ENCODE results near the gene MCIDAS.

MCIDAS gene

DNA sequence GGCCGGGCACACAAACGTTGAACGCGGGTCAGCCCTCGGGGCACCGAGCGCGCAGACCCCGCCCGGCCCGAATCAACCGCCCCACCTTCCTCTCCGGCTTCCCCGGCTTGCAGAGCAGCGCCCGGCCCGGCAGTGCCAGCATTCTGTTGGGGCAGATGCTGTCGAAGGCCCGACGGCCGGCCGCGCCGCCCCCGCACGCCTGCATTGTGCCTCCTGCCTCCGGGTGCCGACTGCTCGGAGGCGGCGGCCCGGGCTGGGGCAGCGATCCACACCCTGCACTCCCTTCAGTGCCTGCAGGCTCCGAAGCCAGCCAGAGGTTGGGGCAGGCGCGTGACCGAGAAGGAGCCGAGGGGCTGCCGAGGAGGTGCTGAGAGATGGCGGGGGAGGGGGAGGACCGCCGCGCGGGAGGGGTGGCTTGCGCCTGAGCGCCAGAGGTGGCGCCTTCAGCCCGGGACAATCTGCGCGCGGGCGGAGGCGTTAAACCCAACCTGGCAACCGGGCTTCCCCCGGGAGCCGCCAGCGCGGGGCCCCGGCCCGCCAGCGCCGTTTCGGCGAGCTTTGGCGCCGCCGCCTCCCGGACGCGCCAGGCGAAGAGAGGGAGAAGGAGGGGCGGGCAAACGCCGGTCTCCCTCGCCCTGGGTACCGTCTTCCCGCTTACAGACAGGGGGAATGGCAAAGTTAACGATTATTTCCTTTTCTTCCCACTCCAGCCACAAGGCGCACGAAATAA is at the start of gene MCIDAS:
Gene MCIDAS, minus strand, starts transcription at position 382 of the 730 bp plus-strand sequence. Its CDS starts 177 bp downstream, at position 205.
- no peak for DNase-seq

DNA sequence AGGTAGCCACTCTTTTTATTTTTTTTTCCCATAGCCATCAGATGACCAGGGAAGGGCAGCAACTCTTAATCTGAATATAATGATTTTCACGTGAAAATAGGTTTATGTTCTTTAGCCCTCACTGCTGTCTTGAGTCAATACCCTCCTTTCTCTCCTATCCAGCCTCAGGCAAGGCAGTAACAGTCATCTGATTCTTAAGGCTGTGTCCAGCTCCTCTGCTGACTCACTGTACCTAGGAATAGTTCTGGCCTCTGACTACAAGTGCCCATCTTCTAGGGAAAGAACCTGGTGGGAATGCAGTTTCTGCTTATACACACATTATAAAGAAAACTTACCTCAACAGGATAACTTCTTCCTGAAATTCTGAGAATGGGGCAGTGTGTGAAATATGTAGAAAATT is 49.7 kb upstream of the MCIDAS start:
- no peak for DNase-seq

DNA sequence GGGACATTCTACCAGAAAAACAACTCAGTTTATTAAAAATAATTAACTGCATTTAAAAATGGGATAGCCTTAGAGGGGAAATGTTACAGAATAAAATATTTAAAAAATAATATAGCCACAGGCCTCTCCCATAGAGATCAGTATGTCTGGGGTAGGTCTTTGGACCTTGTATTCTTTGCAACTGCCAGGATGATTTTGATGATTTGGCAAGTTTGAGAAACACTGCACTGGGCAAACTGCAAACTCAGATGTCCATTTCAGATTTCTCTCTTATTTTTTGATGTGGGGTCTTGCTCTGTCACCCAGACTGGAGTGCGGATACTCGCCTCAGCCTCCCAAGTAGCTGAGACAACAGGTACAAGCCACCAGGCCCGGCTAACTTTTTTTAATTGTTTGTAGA is 31.2 kb upstream of the MCIDAS start:
- no peak for DNase-seq

DNA sequence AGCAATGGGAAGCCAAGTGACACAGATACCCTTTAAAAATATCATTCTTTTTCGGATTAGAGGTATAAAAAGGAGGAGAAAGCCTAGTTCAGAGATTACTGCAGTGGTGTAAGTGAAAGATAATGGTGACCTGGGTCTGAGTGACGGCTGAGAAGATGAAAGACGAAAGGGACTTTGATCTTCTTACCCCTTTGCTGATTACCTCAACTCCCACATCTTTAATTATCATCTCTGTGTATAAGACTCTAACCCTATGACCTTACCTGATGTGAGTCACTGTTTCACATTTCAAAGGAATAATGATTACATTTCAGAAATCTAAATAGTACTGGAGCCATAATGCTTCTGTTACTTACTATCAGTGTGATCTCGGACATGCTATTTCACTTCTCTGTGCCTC is 27.7 kb upstream of the MCIDAS start:
- DNase-seq = no peak

DNA sequence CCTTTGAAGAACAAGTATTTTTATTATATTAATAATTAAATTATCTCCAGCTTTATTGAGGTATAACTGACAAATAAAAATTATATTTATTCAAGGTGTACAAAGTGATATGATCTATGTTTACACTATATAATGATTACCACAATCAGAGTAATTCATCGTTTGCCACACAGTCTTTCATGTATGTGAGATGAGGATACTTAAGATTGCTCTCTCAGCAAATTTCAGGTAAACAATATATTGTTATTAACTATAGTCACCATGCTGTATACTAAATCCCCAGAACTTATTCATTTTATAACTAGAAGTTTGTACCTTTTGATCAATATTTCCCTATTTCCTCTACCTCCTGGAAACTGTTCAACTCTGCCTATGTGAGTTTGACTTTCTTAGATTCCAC is 22.9 kb upstream of the MCIDAS start:
- DNase-seq = no peak

DNA sequence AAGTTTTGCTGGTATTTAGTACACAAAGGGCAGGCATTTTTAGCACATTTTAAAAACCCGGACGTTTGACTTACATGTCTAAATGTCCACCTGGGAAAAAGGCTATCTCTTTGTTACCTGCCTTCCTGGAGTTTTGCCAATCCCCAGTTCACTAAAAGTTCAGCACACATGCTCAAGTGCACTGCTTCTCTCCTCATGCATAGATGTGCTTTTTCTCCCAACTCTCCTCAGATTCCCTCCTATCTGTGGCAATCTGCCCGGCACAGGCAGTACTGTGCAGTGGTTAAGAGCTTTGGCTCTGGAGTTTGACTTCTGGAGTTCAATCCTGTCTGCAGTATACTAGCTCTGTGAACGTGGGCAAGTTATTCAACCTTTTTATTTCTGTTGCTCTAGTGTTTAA is 14.6 kb upstream of the MCIDAS start:
- no peak for DNase-seq

DNA sequence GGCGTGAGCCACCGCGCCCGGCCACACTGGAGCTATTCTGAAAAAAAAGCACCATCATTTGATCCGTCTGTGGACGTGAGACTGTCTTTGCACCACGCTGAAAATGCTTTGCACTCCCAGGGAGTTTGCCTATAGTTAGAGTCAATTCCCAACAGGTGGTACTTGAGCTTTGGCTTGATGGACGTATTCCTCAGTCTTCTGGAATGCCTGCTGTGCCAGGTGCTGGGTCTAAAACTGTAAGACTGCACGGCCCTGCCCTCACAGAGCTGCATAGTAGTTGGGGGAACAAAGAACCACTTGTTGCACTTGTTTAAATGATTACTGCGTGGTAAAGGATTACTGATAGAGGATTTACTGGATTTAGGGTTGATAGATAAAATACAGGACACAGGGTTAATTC is 9.7 kb upstream of the MCIDAS start:
- DNase-seq = no peak

DNA sequence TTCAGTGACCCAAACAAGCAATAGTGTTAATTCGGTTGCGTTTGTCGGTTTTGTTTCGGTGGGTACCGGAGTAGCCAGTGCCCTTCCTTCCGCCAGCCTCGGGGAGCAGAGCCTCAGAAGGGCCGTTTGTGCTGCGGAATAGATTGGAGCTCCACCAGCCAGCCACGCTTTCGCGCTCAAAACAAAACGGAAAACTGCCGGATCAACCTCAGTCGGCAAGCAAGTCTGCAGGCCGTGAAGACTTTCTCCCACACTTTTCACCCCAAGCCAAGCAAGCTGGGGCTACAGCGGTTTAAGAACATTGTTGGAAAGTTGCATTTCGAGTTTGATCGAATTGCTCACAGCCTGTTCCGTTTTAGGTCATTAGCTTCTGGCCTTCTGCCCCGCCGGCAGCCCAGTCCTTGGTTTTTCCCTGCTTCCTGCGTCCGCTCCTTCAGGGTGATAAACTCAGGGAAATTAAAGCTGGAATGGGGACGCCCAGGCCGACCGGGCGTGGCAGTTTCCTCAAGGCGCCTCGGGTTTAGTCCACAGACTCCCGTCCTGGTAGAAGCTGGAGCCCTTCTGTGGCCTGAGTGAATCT is 7.1 kb upstream of the MCIDAS start:
- no peak for DNase-seq

DNA sequence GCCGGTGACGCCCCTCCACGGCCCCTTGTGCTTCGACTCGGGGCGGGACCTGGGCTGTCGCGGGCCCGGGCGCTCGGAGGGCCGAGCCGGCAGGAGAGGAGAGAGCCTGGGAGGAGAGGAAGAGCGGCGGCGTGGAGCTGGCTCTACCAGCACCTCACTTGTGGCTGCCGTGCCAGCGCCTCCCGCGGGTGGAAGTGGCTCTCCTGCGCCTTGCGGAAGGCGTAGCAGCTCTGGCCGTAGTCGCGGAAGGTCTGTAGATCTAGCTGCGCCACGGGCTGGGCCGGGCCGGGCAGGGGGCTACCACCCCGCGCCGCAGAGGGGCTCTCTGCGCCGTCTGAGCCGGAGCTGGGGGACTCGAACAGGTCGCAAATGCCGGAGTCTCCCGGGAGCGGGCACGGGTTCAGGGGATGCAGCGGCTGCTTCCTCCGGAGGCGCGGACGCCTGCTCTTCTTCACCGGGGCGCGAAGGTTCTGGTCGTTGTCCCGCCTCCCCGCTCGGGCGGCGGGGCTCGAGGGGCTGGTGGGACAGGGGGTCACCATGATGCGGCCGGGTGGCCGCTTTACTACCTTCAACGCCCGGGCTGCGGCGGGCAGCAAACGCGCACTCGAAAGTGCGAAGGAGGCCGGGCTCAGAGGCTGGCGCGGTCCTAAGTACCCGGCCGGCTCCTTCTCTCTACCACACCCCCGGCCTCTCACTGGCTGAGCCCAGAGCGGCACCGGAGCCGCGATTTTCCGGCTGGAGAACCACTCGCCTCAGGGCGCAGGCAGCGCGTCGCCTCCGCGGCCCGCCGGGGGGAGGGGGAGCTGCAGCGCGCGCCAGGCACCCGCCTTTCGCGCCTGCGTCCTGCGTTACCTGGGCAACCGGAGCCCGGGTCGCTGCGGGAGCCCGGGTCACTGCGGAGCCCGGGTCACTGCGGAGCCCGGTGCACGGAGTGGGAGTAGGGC is 6.1 kb upstream of the MCIDAS start, which contains the start of gene CCNO:
Gene CCNO, minus strand, starts transcription at position 624 of the 944 bp plus-strand sequence. Its CDS starts 85 bp downstream, at position 539.
- DNase-seq = peak; percentile 66

DNA sequence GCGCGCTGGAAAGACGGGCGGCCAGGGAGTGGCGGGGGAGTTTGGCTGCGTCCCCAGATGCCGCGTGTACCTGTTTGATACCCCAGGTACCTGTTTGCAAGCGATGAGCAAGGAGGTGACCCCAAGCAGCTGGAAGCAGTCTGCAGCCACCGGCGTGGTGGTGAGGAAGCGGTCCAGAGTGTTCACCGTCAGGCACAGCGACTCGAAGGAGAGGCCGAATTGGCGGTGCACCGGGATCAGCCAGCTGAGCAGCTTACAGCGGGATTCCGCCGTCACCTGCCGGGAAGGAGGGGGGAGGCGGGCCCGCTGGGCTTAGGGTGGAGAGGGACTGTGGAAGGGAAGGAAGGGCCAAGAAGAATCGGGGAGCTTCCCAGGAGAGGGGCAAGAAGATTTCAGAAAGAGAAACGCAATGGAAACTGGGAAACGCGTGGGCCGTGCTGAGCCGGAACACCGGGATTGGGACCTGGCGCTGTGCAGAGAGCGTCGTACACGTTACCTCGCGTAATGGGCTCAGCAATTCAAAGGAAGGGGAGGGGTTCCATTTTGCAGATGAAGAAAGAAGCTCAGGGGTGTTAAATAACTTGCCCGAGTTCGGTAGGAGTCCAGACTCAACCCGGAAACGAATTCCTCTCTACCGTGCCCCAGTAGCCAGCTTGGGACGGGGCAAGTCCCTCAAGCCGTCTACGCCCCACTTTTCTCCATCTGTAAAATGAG is 5.3 kb upstream of the MCIDAS start:
- no peak for DNase-seq

DNA sequence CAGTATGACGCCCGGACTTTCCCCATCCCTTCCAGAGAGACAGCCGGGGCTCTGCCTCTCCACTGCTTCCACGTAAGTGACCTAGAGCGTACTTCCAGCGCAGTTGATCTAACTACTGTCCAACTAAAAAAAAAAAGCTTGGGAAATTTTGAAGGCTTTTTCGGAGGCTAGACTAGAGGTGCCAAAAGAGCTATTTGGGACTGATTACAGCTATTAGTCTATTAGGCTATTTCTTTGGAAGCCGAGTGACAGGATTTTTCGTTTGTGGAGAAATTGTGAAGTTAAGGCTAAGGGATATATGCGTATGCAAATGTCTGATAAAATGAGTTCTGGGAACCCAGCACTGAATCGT is 4.8 kb upstream of the MCIDAS start:
- DNase-seq = no peak

DNA sequence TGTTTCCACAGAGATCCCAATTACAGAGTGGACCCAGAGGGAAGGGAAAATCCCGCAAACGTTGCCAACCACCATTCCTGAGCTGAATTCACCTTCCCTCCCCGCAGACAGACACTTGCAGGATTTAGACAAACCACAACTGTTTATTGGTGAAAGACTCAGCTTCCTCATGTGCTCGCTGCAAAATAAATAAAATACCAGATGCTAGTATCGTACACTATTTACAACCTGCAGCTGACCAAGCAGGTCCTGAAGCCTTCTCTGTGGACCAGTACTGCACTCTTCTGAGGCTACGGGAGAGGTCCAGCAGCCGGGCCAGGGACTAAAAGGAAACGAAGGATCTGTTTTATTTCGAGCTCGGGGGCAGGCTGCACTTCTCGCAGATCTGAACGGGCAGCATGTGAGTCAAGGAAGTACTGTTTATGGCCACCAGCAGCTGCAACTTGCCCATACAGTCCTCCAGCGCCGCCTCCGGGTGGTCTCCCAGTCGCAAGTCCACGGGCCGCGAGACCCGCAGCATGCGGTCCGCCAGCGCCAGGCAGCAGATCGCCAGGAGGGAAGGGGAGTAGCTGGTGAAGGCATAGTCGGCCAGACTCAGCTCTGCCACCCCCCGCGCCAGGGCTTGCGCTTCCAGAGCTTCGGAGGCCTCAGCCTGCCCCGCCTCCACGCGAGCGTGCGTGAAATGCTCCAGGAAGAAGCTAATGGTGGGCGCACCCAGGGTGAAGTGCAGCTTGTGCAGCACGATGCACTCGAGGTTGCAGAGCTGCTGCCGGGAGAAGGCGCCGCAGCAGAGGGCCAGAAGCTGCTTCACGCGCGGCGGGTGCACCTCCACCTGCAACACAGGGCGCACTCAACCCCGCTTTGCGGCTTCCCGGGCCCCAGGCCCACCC is 4.2 kb upstream of the MCIDAS start:
- no peak for DNase-seq

DNA sequence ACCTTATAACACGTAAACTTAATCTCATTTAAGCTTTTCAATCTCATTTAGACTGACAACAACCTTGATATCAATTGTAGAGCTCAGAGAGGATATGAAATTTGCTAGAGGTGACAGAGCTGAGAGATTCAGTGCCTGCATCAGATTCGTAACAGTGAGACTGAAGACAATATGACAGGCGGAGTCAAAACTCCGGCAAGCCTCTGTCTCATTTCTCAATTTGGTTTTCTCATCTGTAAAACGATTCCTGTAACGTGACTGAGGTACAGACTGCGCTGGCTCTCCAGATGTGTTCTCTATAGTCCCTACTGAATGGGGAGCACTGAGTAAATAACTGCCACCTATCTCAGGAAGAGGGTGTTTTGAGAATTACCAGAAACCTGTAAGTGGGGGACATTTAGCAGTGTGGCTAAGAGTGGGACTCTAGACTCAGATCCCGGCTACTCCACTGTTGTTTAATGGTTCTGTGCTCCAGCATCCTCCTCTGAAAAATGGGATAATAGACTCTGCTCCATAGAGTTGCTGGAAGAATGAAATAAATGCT is 3.0 kb upstream of the MCIDAS start:
- DNase-seq = no peak

DNA sequence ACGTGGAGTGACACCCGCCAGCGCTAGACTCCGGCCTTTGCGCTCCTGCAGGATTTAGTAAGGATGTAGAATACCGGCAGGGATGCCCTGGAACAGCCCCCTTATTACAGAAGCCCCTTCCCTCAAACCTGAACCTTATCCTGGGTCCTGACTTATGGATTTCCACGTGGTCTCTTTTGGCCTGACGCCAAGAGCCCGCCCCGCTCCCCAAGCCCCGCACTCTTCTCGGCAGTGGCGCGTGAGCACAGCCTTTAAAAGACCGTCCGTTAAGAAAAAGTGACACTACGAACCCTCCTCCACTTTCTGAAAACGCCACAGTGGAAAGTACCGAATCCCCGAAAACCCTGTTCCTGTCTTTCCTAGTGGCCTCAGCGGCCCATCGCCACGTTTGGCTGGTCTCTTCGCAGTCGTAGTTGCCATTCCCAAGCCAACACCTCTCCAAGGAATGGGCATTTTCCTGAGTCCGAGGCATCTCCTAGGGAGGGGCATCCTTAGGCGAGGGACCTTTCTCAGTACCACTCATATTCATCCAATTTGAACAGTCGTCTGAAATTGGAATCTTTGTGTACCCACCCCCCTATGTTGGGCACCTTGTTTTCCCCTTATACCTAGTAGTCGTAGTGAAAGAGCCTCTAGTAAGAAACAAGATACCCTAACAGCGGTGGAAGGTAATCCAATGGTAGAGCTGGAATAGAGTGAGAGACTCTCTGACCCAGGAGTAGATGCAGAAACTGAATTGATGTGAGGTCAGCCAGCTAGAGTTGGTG is 732 bp upstream of the MCIDAS start:
- no peak for DNase-seq

DNA sequence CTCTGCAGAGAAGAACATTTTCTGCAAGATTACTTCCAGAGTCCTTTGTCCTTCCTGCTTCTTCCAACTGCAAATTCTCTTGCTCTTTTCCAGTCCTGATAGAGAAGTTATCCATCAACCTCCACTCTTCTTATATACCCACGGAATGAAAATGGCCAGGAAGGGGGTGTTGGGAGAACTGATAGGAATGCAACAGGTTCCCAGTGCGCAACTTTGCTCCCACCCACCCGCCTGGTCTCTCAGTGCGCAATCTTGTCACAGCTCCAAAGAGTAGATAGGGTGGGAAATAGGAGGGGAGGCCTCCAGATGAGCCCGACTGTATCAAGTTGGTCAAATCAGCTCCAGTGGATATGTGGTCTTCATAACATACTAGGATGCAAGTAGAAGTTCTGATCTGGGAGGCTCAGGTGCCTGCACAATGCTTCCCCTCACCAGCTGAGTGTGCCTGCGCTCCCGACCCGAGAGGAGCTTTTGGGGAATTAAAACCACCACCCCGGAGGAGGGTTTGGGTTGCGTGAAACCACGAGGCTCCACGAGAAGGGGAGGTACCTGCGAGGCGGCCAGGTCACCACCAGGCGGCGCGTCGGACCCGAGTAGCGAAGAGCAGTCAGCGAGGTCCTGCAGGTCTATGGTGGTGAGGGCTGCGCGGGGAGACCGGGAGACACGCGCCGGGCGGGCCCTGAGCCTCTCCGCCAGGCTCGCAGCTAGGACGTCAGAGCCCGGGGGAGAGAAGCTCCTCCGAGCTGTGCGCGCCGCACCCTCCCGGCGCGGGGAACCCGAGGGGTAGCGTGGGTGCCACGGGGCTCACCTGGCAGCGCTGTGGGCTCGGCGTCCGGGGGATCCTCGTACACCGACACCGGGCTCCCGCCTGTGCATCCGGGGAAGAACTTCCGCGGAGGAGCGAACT is 835 bp downstream of the MCIDAS start:
- DNase-seq = no peak

DNA sequence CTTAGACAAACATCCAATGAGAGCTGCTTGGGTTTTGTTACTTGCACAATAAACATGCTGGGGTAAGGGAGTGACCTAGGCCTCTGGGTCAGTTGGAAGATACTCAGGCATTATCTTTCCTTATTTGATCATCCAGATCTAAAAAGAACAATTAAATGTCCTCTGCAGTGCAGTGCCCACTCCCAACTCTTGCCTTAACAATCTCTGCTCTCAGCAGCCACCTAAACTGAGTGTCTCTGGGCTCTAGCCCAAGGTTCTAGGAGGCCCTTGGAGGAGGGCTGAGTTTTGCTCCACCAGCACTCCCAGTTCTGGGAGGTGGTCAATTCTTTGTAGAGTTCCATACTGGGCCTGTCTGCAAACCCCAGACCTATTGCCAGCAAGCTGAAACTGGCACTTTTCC is 1.8 kb downstream of the MCIDAS start:
- no peak for DNase-seq

DNA sequence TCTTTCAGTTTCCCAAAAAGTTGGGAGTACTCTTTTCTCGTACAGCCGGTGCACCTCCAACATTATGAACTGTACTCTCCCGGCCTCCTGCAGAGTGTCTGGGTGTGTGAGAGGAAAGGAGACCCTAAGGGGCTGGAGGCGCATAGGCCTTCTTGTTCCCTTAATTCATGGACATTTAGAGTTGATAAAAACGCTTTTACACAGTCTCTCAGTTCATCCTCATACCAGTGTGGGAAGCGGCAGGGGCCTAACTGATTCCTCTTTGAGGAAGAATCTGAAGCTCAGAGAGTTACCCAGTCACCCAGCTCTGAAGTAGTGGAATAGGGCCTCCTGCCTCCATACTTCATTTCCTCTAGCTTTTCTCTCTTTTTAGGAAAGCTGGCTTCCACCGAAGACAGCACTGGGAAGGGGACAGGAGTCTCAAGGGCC is 3.3 kb downstream of the MCIDAS start:
- DNase-seq = no peak

DNA sequence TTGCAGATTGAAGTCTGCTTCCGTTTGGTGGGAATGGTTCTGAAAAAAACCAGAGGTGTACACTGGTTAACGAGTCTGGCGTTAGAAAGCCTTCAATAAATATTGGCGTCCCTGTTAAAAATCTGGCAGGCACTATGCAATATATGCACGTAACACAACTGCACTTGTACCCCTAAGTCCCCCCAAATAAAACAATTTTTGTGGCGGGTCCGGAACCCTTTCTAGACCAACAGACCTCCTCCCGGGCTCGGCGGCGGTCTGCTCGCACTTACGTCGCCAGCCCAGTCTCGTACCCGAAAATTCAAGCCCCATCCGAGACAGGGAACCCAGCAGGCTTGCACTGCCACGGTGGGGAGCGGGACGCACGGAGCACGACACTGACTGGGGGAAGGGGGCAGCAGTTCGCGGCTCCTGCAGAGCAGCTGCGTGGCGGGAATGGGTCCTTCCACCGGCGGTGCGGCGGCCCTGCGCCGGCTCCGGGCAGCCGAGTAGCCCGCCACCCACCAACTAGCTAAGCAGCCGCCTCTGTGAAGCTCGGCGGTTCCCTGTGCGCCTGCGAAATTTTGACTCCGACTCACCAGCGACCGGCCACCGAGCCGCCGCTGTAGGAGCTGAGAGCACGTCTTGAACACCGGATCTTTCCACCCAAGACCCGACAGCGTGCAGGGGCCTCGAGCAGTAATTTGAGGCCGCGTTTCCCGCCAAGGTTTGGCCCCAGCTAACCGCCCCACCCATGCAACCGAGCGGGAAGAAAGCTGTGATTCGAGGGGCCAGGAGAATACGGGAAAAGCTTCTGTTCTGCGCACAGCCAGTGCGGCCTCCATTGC is 3.9 kb downstream of the MCIDAS start:
- DNase-seq = no peak

Measured in NCI-H187 treated with DMSO at 0.1 percent for 48 hours (cell line).